Measurements from ENCODE around the gene LRRC30.

LRRC30 gene

DNA sequence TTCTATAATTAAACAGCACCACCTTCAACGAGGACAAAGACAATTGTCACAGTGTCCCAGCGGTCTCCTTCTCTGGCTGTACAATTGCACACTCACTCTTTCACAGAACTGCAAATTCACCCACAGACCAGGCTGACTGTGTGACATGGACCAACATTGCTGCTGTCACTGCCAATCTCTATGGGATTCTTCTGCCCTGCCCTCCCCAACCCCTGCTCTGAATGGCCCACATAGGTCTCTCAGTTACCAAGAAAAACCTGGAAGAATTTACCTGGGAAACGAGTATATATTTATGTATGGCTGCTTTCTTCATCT, 26.5 kb downstream of the LRRC30 start:
- no peak for TF ChIP-seq CTCF (IDR thresholded peaks at IDR 0.05)

GRCh38 chr18:7259475-7259874, 28.6 kb downstream of the LRRC30 start:
- TF ChIP-seq CTCF (IDR thresholded peaks at IDR 0.05), result no peak

DNA sequence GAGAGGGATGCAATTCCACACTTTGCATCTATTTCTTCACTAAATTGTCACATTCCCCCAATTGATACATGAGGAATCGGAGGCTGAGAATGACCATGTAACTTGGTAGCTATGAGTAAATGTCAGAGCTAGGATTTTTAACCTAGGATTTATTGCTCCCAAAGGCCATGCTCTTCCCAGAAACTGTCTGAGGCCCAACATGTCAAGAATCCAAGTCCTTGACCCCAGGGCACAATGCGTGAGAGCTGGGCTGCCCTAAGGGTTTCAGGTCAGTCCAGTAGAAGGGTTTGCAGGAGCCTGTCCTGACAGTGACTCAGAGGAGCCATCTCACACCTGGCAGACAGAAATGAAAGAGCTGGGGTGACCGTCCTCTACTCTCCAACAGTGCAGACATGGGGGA, 30.3 kb downstream of the LRRC30 start:
- no peak for TF ChIP-seq CTCF (IDR thresholded peaks at IDR 0.05)

- TF ChIP-seq CTCF (IDR thresholded peaks at IDR 0.05), result no peak
Observed at GRCh38 chr18:7267973-7268372, 37.1 kb downstream of the LRRC30 start.

GRCh38 chr18:7269942-7270341, 39.1 kb downstream of the LRRC30 start:
- no peak for TF ChIP-seq CTCF (IDR thresholded peaks at IDR 0.05)

- TF ChIP-seq CTCF (IDR thresholded peaks at IDR 0.05), result peak; percentile 52
Observed at GRCh38 chr18:7272311-7273049, 41.6 kb downstream of the LRRC30 start.

GRCh38 chr18:7273301-7273921, 42.5 kb downstream of the LRRC30 start:
- no peak for TF ChIP-seq CTCF (IDR thresholded peaks at IDR 0.05)
